ENCODE results near the gene MEMO1.

- TF ChIP-seq, protein P1, sequence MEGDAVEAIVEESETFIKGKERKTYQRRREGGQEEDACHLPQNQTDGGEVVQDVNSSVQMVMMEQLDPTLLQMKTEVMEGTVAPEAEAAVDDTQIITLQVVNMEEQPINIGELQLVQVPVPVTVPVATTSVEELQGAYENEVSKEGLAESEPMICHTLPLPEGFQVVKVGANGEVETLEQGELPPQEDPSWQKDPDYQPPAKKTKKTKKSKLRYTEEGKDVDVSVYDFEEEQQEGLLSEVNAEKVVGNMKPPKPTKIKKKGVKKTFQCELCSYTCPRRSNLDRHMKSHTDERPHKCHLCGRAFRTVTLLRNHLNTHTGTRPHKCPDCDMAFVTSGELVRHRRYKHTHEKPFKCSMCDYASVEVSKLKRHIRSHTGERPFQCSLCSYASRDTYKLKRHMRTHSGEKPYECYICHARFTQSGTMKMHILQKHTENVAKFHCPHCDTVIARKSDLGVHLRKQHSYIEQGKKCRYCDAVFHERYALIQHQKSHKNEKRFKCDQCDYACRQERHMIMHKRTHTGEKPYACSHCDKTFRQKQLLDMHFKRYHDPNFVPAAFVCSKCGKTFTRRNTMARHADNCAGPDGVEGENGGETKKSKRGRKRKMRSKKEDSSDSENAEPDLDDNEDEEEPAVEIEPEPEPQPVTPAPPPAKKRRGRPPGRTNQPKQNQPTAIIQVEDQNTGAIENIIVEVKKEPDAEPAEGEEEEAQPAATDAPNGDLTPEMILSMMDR (optimal IDR thresholded peaks at IDR 0.05 in 1 of 3, IDR thresholded peaks at IDR 0.05 in 1 of 3, conservative IDR thresholded peaks at IDR 0.05 in 1 of 3; ENCODE audit: extremely low read depth in 1 of 3, insufficient read depth in 2 of 3, low read length in 3 of 3), result no peak
- TF ChIP-seq EZH2 (IDR thresholded peaks at IDR 0.05; ENCODE audit: low read length), result no peak
Observed at GRCh38 chr2:31998731-31999383, 12.0 kb downstream of the MEMO1 start.

All from keratinocyte (primary cell).